Effector memory CD4-positive, alpha-beta T cell (primary cell): Measurements from ENCODE around the gene STYK1.
"Not testable (repeated sequence)": the region's sequence is repeated elsewhere in the genome, so short reads cannot be mapped to it uniquely, and the experiment has no call there.

Source experiments
- DNase-seq, 3 donors: peaks; one replicate each; pipeline ENCODE4 v3.0.0-alpha.2; 2020
- H3K27ac ChIP-seq: 2 replicates; pipeline ENCODE4 v1.7.0; 2013; ENCODE audit warnings: mild to moderate bottlenecking, low read length, moderate library complexity; ENCODE audit not compliant: insufficient read depth, poor library complexity, severe bottlenecking
- H3K27me3 ChIP-seq: replicated peaks from 2 replicates; pipeline ENCODE4 v1.7.0; 2013; ENCODE audit warnings: mild to moderate bottlenecking, low read length; ENCODE audit not compliant: insufficient read depth, control insufficient read depth, poor library complexity, severe bottlenecking
- H3K36me3 ChIP-seq: 2 replicates; pipeline ENCODE4 v1.7.0; 2013; ENCODE audit warnings: mild to moderate bottlenecking, low read length, moderate library complexity; ENCODE audit not compliant: control insufficient read depth, insufficient read depth
- H3K4me1 ChIP-seq: 2 replicates; pipeline ENCODE4 v1.7.0; 2013; ENCODE audit warnings: low read length, mild to moderate bottlenecking; ENCODE audit not compliant: control insufficient read depth, insufficient read depth, poor library complexity, severe bottlenecking
- H3K4me3 ChIP-seq: 2 replicates; pipeline ENCODE4 v1.7.0; 2013; ENCODE audit warnings: low read length, low read depth, mild to moderate bottlenecking; ENCODE audit not compliant: insufficient read depth, poor library complexity, severe bottlenecking
- H3K9me3 ChIP-seq: 2 replicates; pipeline ENCODE4 v1.7.0; 2013; ENCODE audit warnings: mild to moderate bottlenecking, low read length, moderate library complexity; ENCODE audit not compliant: control insufficient read depth

The STYK1 gene

DNA sequence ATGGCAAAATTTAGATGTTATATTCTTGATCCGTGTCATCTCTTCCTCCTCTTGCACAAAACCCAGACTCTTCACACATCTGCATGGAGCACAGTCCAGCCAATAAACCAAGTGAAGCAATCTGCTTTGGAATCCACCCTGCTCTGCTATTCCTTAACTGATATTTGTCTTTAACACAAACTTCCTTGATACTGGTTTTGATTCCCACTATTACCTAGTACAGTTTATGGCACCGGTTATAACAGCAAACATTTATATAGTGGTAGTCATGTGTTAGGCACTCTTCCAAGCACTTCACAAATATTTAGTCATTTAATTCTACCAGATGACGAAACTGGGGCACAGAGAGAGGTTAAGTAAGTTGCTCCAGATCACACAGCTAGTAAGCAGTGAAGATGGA, 12.5 kb downstream of the STYK1 start:
- Histone ChIP-seq H3K36me3 (no peaks in the 10 kb centered on the region), H3K4me1 (no peaks in the 10 kb centered on the region), H3K4me3 (no peak overlapping the region), H3K9me3 (no peaks in the 10 kb centered on the region), H3K27me3 (no peaks in the 10 kb centered on the region), H3K27ac (no peak overlapping the region)
- DNase-seq, result no peak

DNA sequence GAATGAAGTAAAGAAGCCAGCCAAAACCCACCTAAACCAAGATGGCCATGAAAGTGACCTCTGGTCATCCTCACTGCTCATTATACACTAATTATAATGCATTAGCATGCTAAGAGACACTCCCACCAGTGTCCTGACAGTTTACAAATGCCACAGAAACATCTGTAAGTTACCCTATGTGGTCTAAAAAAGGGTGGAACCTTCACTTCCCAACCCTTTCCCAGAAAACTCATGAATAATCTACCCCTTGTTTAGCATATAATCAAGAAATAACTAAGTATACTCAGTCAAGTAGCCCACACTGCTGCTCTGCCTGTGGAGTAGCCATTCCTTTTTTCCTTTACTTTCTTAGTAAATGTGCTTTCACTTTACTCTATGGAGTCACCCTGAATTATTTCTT, 19.8 kb downstream of the STYK1 start:
- Histone ChIP-seq H3K4me1 (no peaks in the 10 kb centered on the region), H3K27ac (no peak overlapping the region), H3K9me3 (no peaks in the 10 kb centered on the region), H3K36me3 (no peaks in the 10 kb centered on the region), H3K4me3 (no peak overlapping the region), H3K27me3 (no peaks in the 10 kb centered on the region)
- DNase-seq, result no peak

DNA sequence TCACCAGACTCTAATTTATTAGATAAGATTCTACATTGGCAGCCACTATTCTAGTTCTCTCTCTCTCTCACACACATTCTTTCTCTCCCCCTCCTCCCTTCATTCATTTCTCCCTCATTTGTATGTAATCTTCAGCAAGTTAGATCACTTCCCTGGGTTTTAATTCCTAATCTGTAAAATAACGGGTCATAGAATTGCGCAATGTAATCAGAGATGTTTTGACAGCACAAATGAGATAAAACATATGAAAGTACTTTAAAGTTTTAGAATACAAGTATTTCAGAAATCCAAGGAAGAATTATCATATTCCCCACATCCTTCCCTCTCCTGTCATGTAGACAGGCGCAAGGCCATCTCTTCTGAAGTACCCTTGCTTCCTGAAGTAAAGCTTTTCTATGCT, 21.7 kb downstream of the STYK1 start:
- no peaks in the 10 kb centered on the region for H3K9me3 ChIP-seq
- no peak overlapping the region for H3K4me3 ChIP-seq
- no peaks in the 10 kb centered on the region for H3K27me3 ChIP-seq
- no peak for DNase-seq
- H3K4me1 ChIP-seq, result no peaks in the 10 kb centered on the region
- H3K27ac ChIP-seq, result no peak overlapping the region
- H3K36me3 ChIP-seq, result no peaks in the 10 kb centered on the region

DNA sequence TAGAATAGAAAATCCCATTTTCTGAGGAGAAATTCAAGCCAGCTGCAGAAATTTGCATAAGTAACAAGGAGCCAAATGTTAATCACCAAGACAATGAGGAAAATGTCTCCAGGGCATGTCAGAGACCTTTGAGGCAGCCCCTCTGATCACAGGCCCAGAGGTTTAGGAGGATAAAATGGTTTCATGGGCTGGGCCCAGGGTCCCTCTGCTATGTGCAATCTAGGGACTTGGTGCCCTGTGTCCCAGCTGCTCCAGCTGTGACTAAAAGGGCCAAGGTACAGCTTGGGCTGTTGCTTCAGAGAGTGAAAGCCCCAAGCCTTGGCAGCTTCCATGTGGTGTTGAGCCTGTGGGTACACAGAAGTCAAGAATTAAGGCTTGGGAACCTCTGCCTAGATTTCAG, 27.3 kb downstream of the STYK1 start:
- not testable (repeated sequence) for H3K36me3 ChIP-seq, H3K9me3 ChIP-seq, H3K27ac ChIP-seq

DNA sequence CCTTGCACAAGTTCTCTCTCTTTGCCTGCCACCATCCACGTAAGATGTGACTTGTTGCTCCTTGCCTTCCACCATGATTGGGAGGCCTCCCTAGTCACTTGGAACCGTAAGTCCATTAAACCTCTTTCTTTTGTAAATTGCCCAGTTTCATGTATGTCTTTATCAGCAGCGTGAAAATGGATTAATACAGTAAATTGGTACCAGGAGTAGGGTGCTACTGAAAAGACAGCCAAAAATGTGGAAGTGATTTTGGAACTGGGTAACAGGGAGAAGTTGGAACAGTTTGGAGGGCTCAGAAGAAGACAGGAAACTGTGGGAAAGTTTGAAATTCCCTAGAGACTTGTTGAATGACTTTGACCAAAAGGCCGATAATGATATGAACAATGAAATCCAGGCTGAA, 27.9 kb downstream of the STYK1 start:
- H3K9me3 ChIP-seq, result no peaks in the 10 kb centered on the region
- DNase-seq, result no peak
- H3K4me1 ChIP-seq, result no peaks in the 10 kb centered on the region
- H3K4me3 ChIP-seq, result no peak overlapping the region
- H3K27me3 ChIP-seq, result no peaks in the 10 kb centered on the region
- H3K36me3 ChIP-seq, result no peaks in the 10 kb centered on the region
- H3K27ac ChIP-seq, result no peak overlapping the region

More for the DNA sequence above, 27.3 kb downstream of the STYK1 start:
- not testable (repeated sequence) for H3K4me3 ChIP-seq, H3K27me3 ChIP-seq, H3K4me1 ChIP-seq, DNase-seq

DNA sequence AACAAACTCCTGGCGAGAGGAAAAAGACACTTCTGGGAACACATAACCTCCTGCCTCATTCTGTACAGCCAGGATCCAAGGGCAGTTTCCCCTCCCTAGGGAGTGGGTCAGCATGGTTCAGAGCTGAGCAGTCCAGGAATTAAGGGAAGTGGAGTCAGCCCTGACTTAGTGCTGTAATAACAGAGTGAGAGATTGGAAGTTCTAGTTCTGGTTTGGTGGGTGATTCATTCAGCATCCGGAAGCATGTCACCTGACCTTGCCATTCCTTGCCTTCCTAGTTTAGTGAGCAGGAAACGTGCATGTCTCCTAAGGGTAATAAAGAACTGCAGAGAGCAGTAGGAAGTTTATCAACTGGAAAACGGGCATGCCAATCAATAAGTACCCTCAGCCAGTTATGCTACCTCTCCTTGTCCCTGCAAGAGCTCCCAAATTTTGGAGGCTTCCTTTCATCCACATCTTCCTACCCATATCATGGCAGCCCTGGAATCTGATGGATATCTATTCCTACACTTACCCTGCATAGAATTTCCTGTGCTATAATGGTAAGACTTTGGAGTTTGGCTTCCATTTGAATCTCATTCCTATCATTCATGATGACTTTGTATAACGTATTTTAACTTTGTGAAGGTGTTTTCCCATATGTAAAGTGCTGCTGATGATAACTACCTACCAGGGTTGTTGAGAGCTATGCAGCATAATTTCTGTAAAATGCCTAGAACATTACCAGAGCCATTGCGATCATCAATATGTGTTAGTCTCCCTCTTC, 31.9 kb downstream of the STYK1 start:
- Histone ChIP-seq H3K4me1 (no peaks in the 10 kb centered on the region), H3K27me3 (no peaks in the 10 kb centered on the region), H3K36me3 (no peaks in the 10 kb centered on the region), H3K9me3 (no peaks in the 10 kb centered on the region), H3K4me3 (no peak overlapping the region), H3K27ac (no peak overlapping the region)
- DNase-seq, result no peak

DNA sequence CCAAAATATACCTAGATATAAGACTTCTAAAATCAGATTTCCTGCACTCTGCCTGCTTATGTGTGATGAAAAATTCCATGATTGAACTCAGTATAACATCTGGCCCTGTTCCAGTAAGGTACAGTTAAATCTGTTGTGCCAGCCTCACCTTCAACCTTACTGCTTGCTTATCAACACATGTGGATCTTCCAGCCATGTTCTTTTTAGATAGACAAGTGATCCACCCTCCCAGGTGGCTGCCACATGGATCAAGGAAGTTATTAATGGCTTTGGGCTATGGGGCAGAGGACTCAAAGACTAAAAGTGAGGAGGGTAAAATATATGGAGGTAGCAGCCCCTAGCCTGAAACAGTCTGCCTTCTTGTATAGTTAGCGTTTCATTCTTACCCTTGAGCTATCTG, 35.1 kb downstream of the STYK1 start:
- DNase-seq, result no peak
- Histone ChIP-seq H3K36me3 (no peaks in the 10 kb centered on the region), H3K27me3 (no peaks in the 10 kb centered on the region), H3K9me3 (no peaks in the 10 kb centered on the region), H3K4me1 (no peaks in the 10 kb centered on the region), H3K27ac (no peak overlapping the region), H3K4me3 (no peak overlapping the region)

DNA sequence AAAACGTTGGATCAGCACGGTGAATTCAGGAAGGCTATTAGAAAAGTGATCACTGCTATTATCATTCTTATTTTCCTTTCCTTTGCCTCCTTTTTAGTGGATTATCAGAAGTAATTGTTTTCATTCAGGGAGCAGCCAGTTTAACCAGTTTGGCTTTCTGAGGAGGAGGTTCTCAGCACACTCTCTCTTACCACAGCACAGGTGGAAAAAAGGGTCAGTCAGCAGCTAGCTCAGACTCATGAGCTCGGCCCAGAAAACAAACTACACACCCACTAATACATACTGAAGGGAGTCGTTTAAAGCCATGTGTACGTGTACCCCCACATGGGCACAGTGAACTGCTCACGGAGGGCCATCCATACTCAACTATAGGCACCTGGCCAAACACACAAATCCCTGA, 37.2 kb downstream of the STYK1 start:
- no peaks in the 10 kb centered on the region for H3K4me1 ChIP-seq
- no peaks in the 10 kb centered on the region for H3K27me3 ChIP-seq
- no peaks in the 10 kb centered on the region for H3K9me3 ChIP-seq
- H3K4me3 ChIP-seq, result no peak overlapping the region
- no peak overlapping the region for H3K27ac ChIP-seq
- no peaks in the 10 kb centered on the region for H3K36me3 ChIP-seq
- no peak for DNase-seq

DNA sequence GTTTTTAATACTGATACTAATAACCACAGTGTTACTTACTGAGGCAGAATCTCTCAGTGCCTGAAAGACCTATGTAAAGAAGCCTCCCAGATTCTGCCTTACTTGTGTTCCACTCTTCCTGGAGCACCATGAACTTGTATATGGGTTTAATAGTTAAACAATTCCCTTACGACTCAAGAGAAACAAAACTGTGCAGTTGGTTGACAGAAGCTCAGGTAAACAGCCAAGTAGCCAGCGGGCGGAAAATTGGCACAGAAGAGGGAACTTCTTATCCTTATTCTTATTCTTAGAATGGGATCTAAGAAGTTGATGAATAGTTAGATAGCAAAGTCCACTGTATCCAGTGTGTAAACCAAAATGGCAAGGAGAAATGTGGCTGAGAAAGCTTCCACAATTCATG, 37.7 kb downstream of the STYK1 start:
- no peaks in the 10 kb centered on the region for H3K27me3 ChIP-seq
- no peak for DNase-seq
- H3K36me3 ChIP-seq, result no peaks in the 10 kb centered on the region
- H3K4me1 ChIP-seq, result no peaks in the 10 kb centered on the region
- no peak overlapping the region for H3K27ac ChIP-seq
- no peak overlapping the region for H3K4me3 ChIP-seq
- H3K9me3 ChIP-seq, result no peaks in the 10 kb centered on the region

DNA sequence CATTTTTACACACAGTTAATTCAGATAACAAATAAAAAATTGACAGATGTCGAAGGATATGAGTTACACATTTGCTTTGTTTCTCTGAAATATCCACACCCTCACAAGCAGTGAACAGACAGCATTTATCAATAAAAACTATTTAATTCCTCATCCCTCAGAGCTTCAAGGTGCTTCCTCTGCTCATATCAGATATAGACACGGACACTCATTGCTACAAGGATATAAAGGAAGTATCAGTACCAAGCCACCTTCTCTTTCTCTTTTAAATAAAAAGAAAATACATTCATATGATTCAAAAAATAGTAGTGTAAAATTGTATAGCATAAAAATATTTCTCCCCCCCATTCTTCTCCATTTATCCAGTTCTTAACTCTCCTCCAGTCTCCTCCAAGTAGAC, 38.5 kb downstream of the STYK1 start:
- Histone ChIP-seq H3K9me3 (no peaks in the 10 kb centered on the region), H3K27ac (no peak overlapping the region), H3K36me3 (no peaks in the 10 kb centered on the region), H3K27me3 (no peaks in the 10 kb centered on the region), H3K4me3 (no peak overlapping the region), H3K4me1 (no peaks in the 10 kb centered on the region)
- DNase-seq, result no peak
